HG03565 (cell line): ENCODE data around the gene TUBB4B.

Experiments
- ATAC-seq: cut with Tn5 transposase; IDR thresholded peaks from one replicate; pipeline ENCODE4 v1.9.1; 2021; ENCODE audit warnings: mild to moderate bottlenecking, moderate library complexity; ENCODE audit not compliant: unreplicated experiment

TUBB4B gene

GRCh38 chr9:137224830-137225694 is 16.0 kb upstream of the TUBB4B start, which contains the start of gene CYSRT1:
CYSRT1 (plus strand) TSS chr9:137225174; CDS start chr9:137225622, 448 bp downstream.
- ATAC-seq = no peak

- no peak for ATAC-seq
Measured at GRCh38 chr9:137225699-137226331, 15.3 kb upstream of the TUBB4B start.

- ATAC-seq = no peak
Measured at GRCh38 chr9:137226338-137227053, 14.6 kb upstream of the TUBB4B start.

GRCh38 chr9:137227054-137227852 is 13.8 kb upstream of the TUBB4B start, which contains the start of gene RNF224:
RNF224 (plus strand) TSS chr9:137227502; CDS start chr9:137228336, 834 bp downstream.
- ATAC-seq = no peak

- ATAC-seq = no peak
Measured at GRCh38 chr9:137227853-137228505, 13.1 kb upstream of the TUBB4B start.

- no peak for ATAC-seq
Measured at GRCh38 chr9:137228506-137228967, 12.6 kb upstream of the TUBB4B start.

GRCh38 chr9:137228968-137229896 is 11.9 kb upstream of the TUBB4B start:
- ATAC-seq = no peak

GRCh38 chr9:137229903-137230704 is 11.0 kb upstream of the TUBB4B start:
- ATAC-seq = no peak

GRCh38 chr9:137230705-137231371 is 10.2 kb upstream of the TUBB4B start, which contains the start of gene SLC34A3:
SLC34A3 (plus strand) TSS chr9:137230901; CDS start chr9:137231703, 802 bp downstream.
- ATAC-seq = no peak

- no peak for ATAC-seq
Measured at GRCh38 chr9:137231372-137232039, 9.6 kb upstream of the TUBB4B start.

GRCh38 chr9:137232101-137232500 is 9.0 kb upstream of the TUBB4B start:
- no peak for ATAC-seq

- ATAC-seq = no peak
Measured at GRCh38 chr9:137232510-137232909, 8.6 kb upstream of the TUBB4B start.

- ATAC-seq = no peak
Measured at GRCh38 chr9:137233143-137233980, 7.7 kb upstream of the TUBB4B start.

GRCh38 chr9:137234055-137234697 is 6.9 kb upstream of the TUBB4B start:
- ATAC-seq = no peak

GRCh38 chr9:137234758-137235423 is 6.2 kb upstream of the TUBB4B start:
- no peak for ATAC-seq
